Kidney (tissue), 14 donors: Measurements from ENCODE around the gene SAMD8. TPM values are rescaled to one million over a fixed set of nuclear protein-coding genes. Genes with fewer than 3 reads are reported as not detected.

ENCODE experiments used
- DNase-seq, 5 donors: peaks; one replicate each; pipeline ENCODE4 v3.0.0-alpha.2; 2013 to 2020
- FAIRE-seq: peaks from 2 replicates; lab custom pipeline; 2012; peaks lifted over from hg19 to GRCh38; lab: Jason Lieb, UNC
- H3K27ac ChIP-seq, 2 donors: one replicate each; pipeline ENCODE4 v1.7.0; 2013; ENCODE audit warnings: low read depth in 2 of 2, low read length in 2 of 2, inconsistent platforms in 1 of 2
- H3K27me3 ChIP-seq: one replicate; pipeline ENCODE4 v1.7.1; 2013; ENCODE audit warnings: low read length, inconsistent platforms; ENCODE audit not compliant: control insufficient read depth, insufficient read depth
- H3K36me3 ChIP-seq, 3 donors: one replicate each; pipeline versions ENCODE4 v1.7.0 to v1.7.1; 2013; ENCODE audit warnings: low read length in 3 of 3, control low read depth in 1 of 3, inconsistent platforms in 1 of 3; ENCODE audit not compliant: insufficient read depth in 3 of 3, control insufficient read depth in 2 of 3
- H3K4me1 ChIP-seq, 3 donors: one replicate each; pipeline versions ENCODE4 v1.7.0 to v1.7.1; 2013; ENCODE audit warnings: low read length in 3 of 3, inconsistent platforms in 1 of 3, low read depth in 1 of 3; ENCODE audit not compliant: control insufficient read depth in 2 of 3, insufficient read depth in 2 of 3
- H3K4me3 ChIP-seq, 3 donors: one replicate each; pipeline versions ENCODE4 v1.7.0 to v1.8.1; 2013; ENCODE audit warnings: low read length in 3 of 3, control low read depth in 1 of 3, inconsistent platforms in 1 of 3
- H3K9ac ChIP-seq, 3 donors: one replicate each; pipeline versions ENCODE4 v1.7.0 to v1.7.1; 2013; ENCODE audit warnings: low read length in 3 of 3, control low read depth in 1 of 3, inconsistent platforms in 1 of 3
- H3K9me3 ChIP-seq, 3 donors: one replicate each; pipeline versions ENCODE4 v1.7.0 to v1.7.1; 2013; ENCODE audit warnings: low read length in 3 of 3, control low read depth in 1 of 3, inconsistent platforms in 1 of 3; ENCODE audit not compliant: control insufficient read depth in 2 of 3, insufficient read depth in 1 of 3
- CTCF ChIP-seq: IDR thresholded peaks from 3 replicates; pipeline ENCODE4 v1.5.1; 2012; ENCODE audit warnings: mild to moderate bottlenecking, moderate library complexity, borderline replicate concordance; ENCODE audit not compliant: insufficient read depth; ENCODE audit errors: extremely low read depth
- intact Hi-C: fragments of 100-400 bp; cut with DNase I; formaldehyde crosslinking; loops from one replicate; pipeline ENCODE4 v1.11.1; 2022
- polyA plus RNA-seq: library from polyadenylated mRNA; stranded (reverse); fragments of 350-450 nt; fragmentation: Illumina TruSeq; extraction: RNeasy Lipid Tissue Mini Kit (QIAGEN cat#74804); gene quantifications from one replicate; pipeline ENCODE4 v1.2.3, GENCODE V29; 2014; ENCODE audit warnings: low read depth, low replicate concordance; ENCODE audit not compliant: insufficient read depth
- total RNA-seq: library from RNA; stranded (reverse); fragmentation: NEBNext Ultra II Directional; extraction: Animal tissue kit (Norgen Biotek cat#: 25700); gene quantifications from one replicate; pipeline ENCODE4 v1.2.1, GENCODE V29; 2021
- donor health status: control.
- donor health status: control.
- donor health status: control.
- donor health status: control.
- donor health status: control.
- donor health status: DM: yes; HTN: yes; CAD: no.
- donor health status: Normal renal cell carcinoma (clear cell type).

SAMD8 gene
- total and polyA plus RNA-seq, 2 donors from 2014 or later: 5.3 to 20.5 TPM

GRCh38 chr10:75076348-75076747 lies 35.1 kb upstream of the SAMD8 start:
- Histone ChIP-seq H3K9me3 (peaks cover 0 to 3% (median 0%) of the 10 kb centered on the region in 3 donors), H3K27ac (no peak overlapping the region), H3K9ac (no peak overlapping the region), H3K4me1 (no peaks in the 10 kb centered on the region), H3K4me3 (no peak overlapping the region), H3K36me3 (no peaks in the 10 kb centered on the region), H3K27me3 (no peaks in the 10 kb centered on the region)
- FAIRE-seq: no peak
- DNase-seq: no peak
- TF ChIP-seq CTCF: no peak
- intact Hi-C loops: no loop called here

- Histone ChIP-seq H3K4me1 (no peaks in the 10 kb centered on the region), H3K4me3 (no peak overlapping the region), H3K9me3 (peaks cover 0 to 3% (median 0%) of the 10 kb centered on the region in 3 donors), H3K27ac (no peak overlapping the region), H3K27me3 (no peaks in the 10 kb centered on the region), H3K9ac (no peak overlapping the region), H3K36me3 (no peaks in the 10 kb centered on the region)
- no peak for TF ChIP-seq CTCF
- no peak for DNase-seq
- intact Hi-C loops: no loop called here
- FAIRE-seq: no peak
Observed at GRCh38 chr10:75079436-75080083, 31.9 kb upstream of the SAMD8 start.

GRCh38 chr10:75080554-75080953 lies 30.9 kb upstream of the SAMD8 start:
- H3K27me3 ChIP-seq: no peaks in the 10 kb centered on the region
- H3K9ac ChIP-seq: no peak overlapping the region
- no peaks in the 10 kb centered on the region for H3K4me1 ChIP-seq
- no peak for TF ChIP-seq CTCF
- H3K9me3 ChIP-seq: peaks cover 0 to 3% (median 0%) of the 10 kb centered on the region in 3 donors
- FAIRE-seq (no peak), DNase-seq (no peak)
- intact Hi-C loops: no loop called here
- H3K4me3 ChIP-seq: no peak overlapping the region
- H3K27ac ChIP-seq: no peak overlapping the region
- no peaks in the 10 kb centered on the region for H3K36me3 ChIP-seq

- Histone ChIP-seq H3K4me3 (no peak overlapping the region), H3K4me1 (no peaks in the 10 kb centered on the region), H3K27ac (no peak overlapping the region), H3K27me3 (no peaks in the 10 kb centered on the region), H3K9ac (no peak overlapping the region), H3K36me3 (no peaks in the 10 kb centered on the region), H3K9me3 (peaks cover 0 to 3% (median 0%) of the 10 kb centered on the region in 3 donors)
- DNase-seq (no peak), FAIRE-seq (no peak)
- no peak for TF ChIP-seq CTCF
- intact Hi-C loops: no loop called here
Observed at GRCh38 chr10:75081379-75081778, 30.1 kb upstream of the SAMD8 start.
